HG02852 (cell line): Measurements from ENCODE around the gene RARG.
"Not testable (repeated sequence)": the region's sequence is repeated elsewhere in the genome, so short reads cannot be mapped to it uniquely, and the experiment has no call there.

ENCODE experiments used
- ATAC-seq: cut with Tn5 transposase; IDR thresholded peaks from one replicate; pipeline ENCODE4 v1.9.1; 2021; ENCODE audit warnings: mild to moderate bottlenecking, moderate library complexity; ENCODE audit not compliant: unreplicated experiment

Gene RARG

DNA sequence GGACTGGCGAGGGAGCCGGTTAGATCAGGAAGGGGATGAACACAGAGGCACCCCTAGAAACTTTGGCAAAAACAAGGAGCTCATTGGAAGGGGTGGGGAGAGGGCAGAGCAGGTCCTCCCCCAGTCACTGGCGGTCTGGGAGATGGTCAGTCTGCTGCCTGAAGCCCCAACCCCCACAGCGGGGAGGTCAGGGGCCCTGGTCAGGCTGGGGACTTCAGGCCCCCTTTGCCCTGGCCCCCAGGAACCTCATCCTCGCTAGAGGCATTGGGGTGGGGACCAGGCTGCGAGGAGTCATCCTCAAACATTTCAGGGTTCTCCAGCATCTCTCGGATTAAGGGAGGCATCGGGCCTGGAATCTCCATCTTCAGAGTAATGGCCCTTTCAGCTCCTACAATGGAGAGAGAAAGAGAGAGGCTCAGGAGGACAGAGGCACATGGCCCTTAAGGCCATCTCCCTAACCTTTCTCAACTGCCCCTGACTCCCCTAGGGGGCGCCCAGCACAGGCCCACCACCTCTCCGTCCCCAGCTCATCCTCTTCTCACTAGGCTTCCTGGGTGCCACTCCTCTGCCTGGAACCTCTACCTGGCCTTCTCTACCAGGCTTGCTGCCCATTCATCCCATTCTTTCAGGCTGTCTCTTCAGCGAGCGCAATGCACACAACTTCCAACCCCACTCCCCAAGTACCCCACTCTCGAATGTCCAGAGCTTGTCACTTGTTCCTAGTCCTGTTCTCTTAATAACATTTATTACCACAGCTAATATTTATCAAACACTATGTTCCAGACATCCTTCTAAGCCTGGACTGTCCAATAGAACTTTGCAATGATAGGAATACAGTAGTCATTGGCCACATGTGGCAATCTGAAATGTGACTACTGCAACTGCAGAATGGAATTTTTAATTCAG, 20.3 kb downstream of the RARG start:
- no peak for ATAC-seq

GRCh38 chr12:53210843-53211242, 21.2 kb downstream of the RARG start:
- ATAC-seq: no peak

- ATAC-seq: peak; percentile 46
Observed at GRCh38 chr12:53208877-53209463, 23.0 kb downstream of the RARG start.

- no peak for ATAC-seq
Observed at GRCh38 chr12:53208435-53208834, 23.6 kb downstream of the RARG start.

GRCh38 chr12:53207042-53207441, 25.0 kb downstream of the RARG start, which contains the start of gene ITGB7:
Gene ITGB7 (minus strand): TSS chr12:53207251. CDS start chr12:53200443, 6,808 bp downstream.
- ATAC-seq: peak; percentile 48

GRCh38 chr12:53205747-53206419, 26.1 kb downstream of the RARG start:
- ATAC-seq: peak; percentile 71

- ATAC-seq: no peak
Observed at GRCh38 chr12:53204351-53204750, 27.7 kb downstream of the RARG start.

GRCh38 chr12:53202316-53202715, 29.7 kb downstream of the RARG start:
- ATAC-seq: not testable (repeated sequence)

DNA sequence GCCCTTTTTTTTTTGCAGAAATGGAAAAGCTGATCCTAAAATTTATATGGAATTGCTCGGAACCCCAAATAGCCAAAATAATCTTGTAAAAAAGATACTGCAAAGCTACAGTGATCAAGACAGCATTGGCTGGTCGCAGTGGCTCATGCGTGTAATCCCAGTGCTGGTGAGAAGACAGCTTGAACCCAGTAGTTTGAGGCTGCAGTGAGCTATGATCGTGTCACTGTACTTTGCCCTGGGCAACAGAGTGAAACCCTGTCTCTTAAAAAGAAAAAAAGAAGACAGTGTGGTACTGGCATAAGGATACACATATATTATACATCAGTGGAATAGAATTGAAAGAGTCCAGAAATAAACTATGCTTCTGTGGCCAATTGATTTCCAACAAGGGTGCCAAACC, 30.4 kb downstream of the RARG start:
- no peak for ATAC-seq

GRCh38 chr12:53201177-53201541, 30.9 kb downstream of the RARG start:
- no peak for ATAC-seq

DNA sequence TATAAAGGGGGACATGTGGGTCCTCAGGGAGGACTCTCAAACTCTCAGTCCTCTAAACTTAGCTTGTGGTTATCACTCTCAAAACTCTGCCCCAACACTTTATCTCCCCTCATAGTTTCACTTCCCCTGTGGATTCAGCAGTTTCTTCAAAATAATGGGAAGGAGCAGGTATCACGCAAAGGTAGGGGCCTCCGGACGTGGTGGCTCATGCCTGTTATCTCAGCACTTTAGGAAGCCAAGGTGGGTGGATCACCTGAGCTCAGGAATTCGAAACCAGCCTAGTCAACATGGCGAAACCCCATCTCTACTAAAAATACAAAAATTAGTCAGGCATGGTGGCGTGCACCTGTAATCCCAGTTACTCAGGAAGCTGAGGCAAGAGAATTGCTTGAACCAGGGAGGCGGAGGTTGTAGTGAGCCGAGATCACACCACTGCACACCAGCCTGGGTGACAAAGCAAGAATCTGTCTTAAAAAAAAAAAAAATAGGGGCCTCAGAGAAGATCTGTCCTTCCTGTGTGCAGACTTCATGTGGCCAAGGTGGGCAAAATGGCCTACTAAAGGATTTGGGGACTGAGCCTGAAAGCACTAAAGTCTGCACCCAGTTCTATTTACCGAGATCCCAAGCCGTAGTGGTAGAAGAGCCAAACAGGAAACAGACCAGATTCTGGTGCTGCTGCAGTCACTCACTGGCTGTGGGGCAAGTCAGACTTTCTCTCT, 31.4 kb downstream of the RARG start:
- no peak for ATAC-seq

GRCh38 chr12:53200107-53200457, 31.9 kb downstream of the RARG start:
- ATAC-seq: no peak

- ATAC-seq: no peak
Observed at GRCh38 chr12:53199700-53200099, 32.3 kb downstream of the RARG start.

DNA sequence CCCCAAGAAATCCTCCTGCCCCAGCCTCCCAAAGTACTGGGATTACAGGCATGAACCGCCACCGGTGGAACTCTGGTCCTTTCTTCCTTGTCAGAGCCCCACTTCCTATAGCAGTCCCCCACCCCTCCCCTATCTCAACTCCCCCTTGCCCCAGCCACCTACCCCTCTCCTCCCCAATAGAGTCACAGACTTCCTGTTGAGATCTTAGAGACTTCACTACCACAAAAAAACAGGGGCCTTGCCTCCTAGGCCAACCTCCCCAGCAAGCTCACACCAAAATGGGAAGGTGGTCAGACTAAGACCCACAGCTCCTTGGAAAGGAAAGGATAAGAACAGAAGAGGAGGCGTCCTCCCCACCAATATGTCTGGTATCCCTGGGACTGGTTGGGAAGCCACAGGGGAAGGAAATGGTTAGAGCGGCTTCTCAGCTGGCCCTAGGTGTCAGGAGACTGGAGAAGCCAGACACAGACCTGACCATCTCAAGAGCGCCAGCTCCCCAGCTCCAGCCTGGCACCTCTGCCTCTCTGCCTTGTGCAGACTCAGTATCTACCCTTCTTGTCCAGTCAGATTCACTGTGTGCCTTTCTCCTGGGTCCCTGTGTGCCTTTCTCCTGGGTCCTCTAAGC, 33.4 kb downstream of the RARG start:
- no peak for ATAC-seq

- no peak for ATAC-seq
Observed at GRCh38 chr12:53197011-53197640, 34.9 kb downstream of the RARG start.

DNA sequence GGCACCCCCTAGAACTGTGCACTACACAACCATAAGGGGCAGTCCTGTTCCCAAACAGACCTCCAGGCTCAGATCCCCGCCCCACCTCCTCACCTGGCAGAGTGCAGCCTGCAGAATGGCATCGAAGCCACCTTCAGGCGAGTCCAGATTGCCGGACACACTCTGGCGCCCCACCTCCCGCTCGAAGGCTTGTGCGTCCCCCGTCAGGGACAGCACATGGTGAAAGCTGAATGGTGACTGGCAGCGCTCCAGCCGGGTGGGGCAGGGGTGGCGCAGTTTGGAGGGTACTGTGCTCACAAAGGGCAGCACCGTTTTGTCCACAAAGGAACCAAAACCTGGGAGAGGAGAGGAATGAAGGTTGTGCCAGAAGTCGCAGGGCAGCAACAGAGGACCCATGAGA, 35.5 kb downstream of the RARG start:
- no peak for ATAC-seq

- ATAC-seq: no peak
Observed at GRCh38 chr12:53195516-53196420, 36.2 kb downstream of the RARG start.

- no peak for ATAC-seq
Observed at GRCh38 chr12:53194973-53195372, 37.0 kb downstream of the RARG start.

DNA sequence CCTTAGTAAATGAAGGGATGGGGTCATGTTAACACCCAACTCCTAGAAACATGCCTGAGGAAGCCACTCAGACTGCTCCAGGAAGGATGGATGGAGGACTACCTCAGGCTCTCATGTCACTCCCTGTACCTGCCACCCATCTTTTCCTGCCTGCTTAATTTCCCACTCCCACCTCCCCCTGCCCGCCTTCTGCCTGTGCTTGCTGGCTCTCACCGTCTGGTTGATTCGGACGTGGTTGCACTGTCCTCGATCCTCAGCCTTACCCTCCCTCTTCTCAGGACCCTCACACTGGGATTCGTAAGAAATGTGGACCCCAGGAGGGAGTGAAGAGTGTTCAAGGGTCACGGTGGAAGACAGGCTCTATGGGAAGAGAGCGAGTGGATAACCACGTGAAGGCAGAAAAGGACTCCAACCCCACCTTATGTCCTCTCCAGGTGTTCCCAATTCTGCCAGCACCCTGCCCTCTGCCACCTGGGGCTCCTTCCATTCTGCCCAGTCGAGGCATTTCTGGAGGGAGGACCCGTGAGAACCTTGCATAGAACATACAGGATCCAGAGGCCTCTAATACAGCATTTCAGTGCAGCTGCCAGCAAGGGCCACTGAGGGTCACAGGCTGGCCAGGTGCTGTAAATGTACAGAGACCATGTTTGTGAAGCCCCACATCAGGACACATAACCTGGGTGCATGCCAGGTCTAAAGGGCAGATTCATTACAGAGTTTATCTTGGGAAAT, 37.9 kb downstream of the RARG start:
- no peak for ATAC-seq
